Naive thymus-derived CD4-positive, alpha-beta T cell (primary cell): ENCODE results near the gene SNX15. TPM values are rescaled to one million over a fixed set of nuclear protein-coding genes. Genes with fewer than 3 reads are reported as not detected.

Experiments used
- ATAC-seq: fragments of 150-1000 bp; cut with Tn5 transposase; 2 replicates; pipeline ENCODE4 v1.10.0; 2021; ENCODE audit warnings: mild to moderate bottlenecking, moderate library complexity
- CTCF ChIA-PET: fragments of 350-600 bp; sonication (Branson Sonifier 250); formaldehyde crosslinking; loops from one replicate; lab custom pipeline; 2021; ENCODE audit warnings: antibody characterized with exemption; lab: Charles Lee
- POLR2A ChIA-PET: fragments of 350-600 bp; sonication (Branson Sonifier 250); formaldehyde crosslinking; loops from one replicate; lab custom pipeline; 2021; ENCODE audit warnings: antibody characterized with exemption, inconsistent platforms; lab: Charles Lee
- DNase-seq, 9 donors: peaks; one replicate each; pipeline versions ENCODE4 v3.0.0 to v3.0.0-alpha.2; 2020 to 2022; ENCODE audit warnings: mixed read lengths in 1 of 9
- H3K27ac ChIP-seq: one replicate; pipeline ENCODE4 v1.7.0; 2013; ENCODE audit warnings: mild to moderate bottlenecking, low read depth, low read length, moderate library complexity
- H3K27me3 ChIP-seq, 2 donors: one replicate each; pipeline ENCODE4 v1.7.0; 2013; ENCODE audit warnings: low read length in 2 of 2, mild to moderate bottlenecking in 2 of 2, moderate library complexity in 2 of 2; ENCODE audit not compliant: control insufficient read depth in 2 of 2, insufficient read depth in 2 of 2
- H3K36me3 ChIP-seq, 3 experiments: 1 replicate in 2 of 3; 2 replicates in 1 of 3; pipeline ENCODE4 v1.7.0; 2013; ENCODE audit warnings: low read length in 3 of 3, mild to moderate bottlenecking in 3 of 3, moderate library complexity in 1 of 3; ENCODE audit not compliant: insufficient read depth in 3 of 3, control insufficient read depth in 2 of 3
- H3K4me1 ChIP-seq, 2 donors: one replicate each; pipeline ENCODE4 v1.7.0; 2013; ENCODE audit warnings: low read length in 2 of 2, mild to moderate bottlenecking in 2 of 2, moderate library complexity in 1 of 2; ENCODE audit not compliant: control insufficient read depth in 2 of 2, insufficient read depth in 2 of 2
- H3K4me3 ChIP-seq: 2 replicates; pipeline ENCODE4 v1.7.0; 2013; ENCODE audit warnings: mild to moderate bottlenecking, low read length
- H3K9me3 ChIP-seq, 3 experiments: 1 replicate in 2 of 3; 2 replicates in 1 of 3; pipeline ENCODE4 v1.7.0; 2013; ENCODE audit warnings: low read length in 3 of 3; ENCODE audit not compliant: control insufficient read depth in 2 of 3
- H3K27ac Mint-ChIP-seq, 9 donors: one replicate each; pipeline ENCODE4 v1.8.0; 2020 to 2022; ENCODE audit warnings: mixed read lengths in 9 of 9, mild to moderate bottlenecking in 8 of 9, moderate library complexity in 5 of 9, inconsistent platforms in 2 of 9
- H3K27me3 Mint-ChIP-seq, 5 donors: one replicate each; pipeline ENCODE4 v1.8.0; 2021 to 2022; ENCODE audit warnings: mixed read lengths in 5 of 5, mild to moderate bottlenecking in 1 of 5
- H3K36me3 Mint-ChIP-seq, 5 donors: one replicate each; pipeline ENCODE4 v1.8.0; 2020 to 2022; ENCODE audit warnings: mixed read lengths in 5 of 5, mild to moderate bottlenecking in 3 of 5, inconsistent platforms in 1 of 5
- H3K4me1 Mint-ChIP-seq, 7 donors: one replicate each; pipeline ENCODE4 v1.8.0; 2020 to 2022; ENCODE audit warnings: mixed read lengths in 7 of 7, mild to moderate bottlenecking in 3 of 7, inconsistent platforms in 1 of 7
- H3K4me3 Mint-ChIP-seq, 10 donors: one replicate each; pipeline ENCODE4 v1.8.0; 2020 to 2022; ENCODE audit warnings: mild to moderate bottlenecking in 10 of 10, mixed read lengths in 10 of 10, moderate library complexity in 6 of 10, inconsistent platforms in 2 of 10
- H3K9me3 Mint-ChIP-seq, 11 donors: one replicate each; pipeline ENCODE4 v1.8.0; 2020 to 2022; ENCODE audit warnings: mixed read lengths in 11 of 11, mild to moderate bottlenecking in 4 of 11, inconsistent platforms in 1 of 11, moderate library complexity in 1 of 11
- intact Hi-C, 2 donors: fragments of 100-400 bp; cut with micrococcal nuclease; formaldehyde crosslinking; loops; one replicate each; pipeline ENCODE4 v1.15.1; 2023
- microRNA-seq: library from miRNA; unstranded; fragments of <30 nt; microRNA quantifications from one replicate; pipeline ENCODE4 v1.2.0, GENCODE V29; 2022; ENCODE audit warnings: borderline microRNAs expressed
- polyA plus RNA-seq, 2 donors: library from polyadenylated mRNA; unstranded; fragments of 300-500 nt; fragmentation: Illumina TruSeq; gene quantifications; one replicate each; pipeline ENCODE4 v1.2.3, GENCODE V29; 2021
- total RNA-seq, 6 experiments: library from RNA in 5 of 6; stranded (reverse) in 5 of 6; gene quantifications; 1 replicate in 5 of 6; 2 replicates in 1 of 6; pipeline ENCODE4 v1.2.3 and lab custom pipeline; 2021 to 2026

SNX15 gene
- total and polyA plus RNA-seq, 7 experiments from 2014 or later: 13.1 to 29.0 (median 17.6) TPM

DNA sequence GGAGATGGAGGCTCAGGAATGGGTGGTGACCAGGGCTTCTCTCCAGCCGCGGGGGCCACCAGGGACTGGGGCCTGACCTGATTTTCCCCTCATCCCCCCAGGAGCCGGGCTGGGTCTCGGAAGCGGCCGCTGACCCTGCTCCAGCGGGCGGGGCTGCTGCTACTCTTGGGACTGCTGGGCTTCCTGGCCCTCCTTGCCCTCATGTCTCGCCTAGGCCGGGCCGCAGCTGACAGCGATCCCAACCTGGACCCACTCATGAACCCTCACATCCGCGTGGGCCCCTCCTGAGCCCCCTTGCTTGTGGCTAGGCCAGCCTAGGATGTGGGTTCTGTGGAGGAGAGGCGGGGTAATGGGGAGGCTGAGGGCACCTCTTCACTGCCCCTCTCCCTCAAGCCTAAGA, 60.6 kb downstream of the SNX15 start:
- ATAC-seq (no peak), DNase-seq (no peak)
- peaks cover 0 to 4% (median 0%) of the 10 kb centered on the region in 5 donors for H3K27me3 Mint-ChIP-seq
- no peak overlapping the region for H3K4me3 Mint-ChIP-seq
- intact Hi-C loops: loop anchor here in 1 of 2 donors (10.0 kb wide), 1 partner anchor 243 kb away; the partner anchor contains the start of gene CDC42BPG
- no peaks in the 10 kb centered on the region for H3K9me3 ChIP-seq
- POLR2A ChIA-PET: interaction anchor here (3.2 kb wide), 1 partner anchor 34 kb away, joined by 22 read pairs; the partner anchor contains the start of genes FAU and MRPL49
- H3K4me1 Mint-ChIP-seq: peaks cover 20 to 33% (median 25%) of the 10 kb centered on the region in 7 donors
- H3K9me3 Mint-ChIP-seq: peaks cover 0 to 8% (median 0%) of the 10 kb centered on the region in 11 donors
- H3K27me3 ChIP-seq: no peaks in the 10 kb centered on the region
- H3K4me1 ChIP-seq: peaks cover 13 to 14% of the 10 kb centered on the region in 2 donors
- H3K36me3 ChIP-seq: peaks cover 0 to 43% (median 11%) of the 10 kb centered on the region in 3 experiments
- H3K27ac ChIP-seq: no peak overlapping the region
- CTCF ChIA-PET: no interaction called here
- peak overlapping the region in 1 of 9 donors; percentile 10 for H3K27ac Mint-ChIP-seq
- H3K4me3 ChIP-seq: no peak overlapping the region
- peaks cover 0 to 22% (median 17%) of the 10 kb centered on the region in 5 donors for H3K36me3 Mint-ChIP-seq

DNA sequence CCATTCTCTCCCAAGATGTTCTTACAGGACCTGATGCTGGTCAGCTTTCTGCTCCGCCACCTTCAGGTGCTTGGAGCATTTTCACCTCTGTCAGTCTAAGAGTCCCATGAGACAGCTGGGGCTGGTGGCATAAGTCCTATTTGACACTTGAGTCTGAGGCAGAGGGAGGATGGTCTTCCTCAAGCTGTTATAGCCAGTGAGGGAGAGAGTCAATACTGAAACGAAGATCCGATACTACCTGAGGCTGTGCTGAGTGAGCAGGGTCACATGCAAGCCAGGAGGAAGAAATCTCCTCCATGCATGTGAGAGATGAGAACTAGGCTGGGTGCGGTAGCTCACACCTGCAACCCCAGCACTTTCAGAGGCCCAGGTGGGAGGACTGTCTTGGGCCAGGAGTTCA, 62.4 kb downstream of the SNX15 start:
- ChIA-PET CTCF (interaction anchor here (1.2 to 1.3 kb wide), 2 partner anchors 24 to 29 kb away, joined by 3 to 4 read pairs; no protein-coding TSS in a partner anchor), POLR2A (interaction anchor here (0.8 to 1.4 kb wide), 2 partner anchors 14 to 27 kb away, joined by 3 to 4 read pairs; no protein-coding TSS in a partner anchor)
- Mint-ChIP-seq H3K9me3 (peaks cover 0 to 3% (median 0%) of the 10 kb centered on the region in 11 donors), H3K4me1 (peaks cover 7 to 15% (median 12%) of the 10 kb centered on the region in 7 donors), H3K27me3 (no peaks in the 10 kb centered on the region), H3K27ac (no peak overlapping the region), H3K36me3 (peaks cover 0 to 22% (median 12%) of the 10 kb centered on the region in 5 donors), H3K4me3 (no peak overlapping the region)
- H3K4me1 ChIP-seq: peaks cover 6 to 9% of the 10 kb centered on the region in 2 donors
- H3K27me3 ChIP-seq: no peaks in the 10 kb centered on the region
- H3K36me3 ChIP-seq: peaks cover 0 to 43% (median 11%) of the 10 kb centered on the region in 3 experiments
- DNase-seq (no peak), ATAC-seq (no peak)
- H3K4me3 ChIP-seq: no peak overlapping the region
- intact Hi-C loops: loop anchor here in 1 of 2 donors (10.0 kb wide), 1 partner anchor 245 kb away; the partner anchor contains the start of gene CDC42BPG
- no peaks in the 10 kb centered on the region for H3K9me3 ChIP-seq
- no peak overlapping the region for H3K27ac ChIP-seq

Small RNA genes within 50 kb of the gene (microRNA-seq; reads per million reads assigned to microRNA genes)
- not detected for gene MIR6879

Other genes starting within 250 kb of the SNX15 start
- gene SF1, start 248.9 kb upstream of the SNX15 start, total RNA-seq: 1,000 to 10,000 TPM in 2 of 5 experiments, 100 to 1,000 TPM in 3; 462 to 1,612 (median 904) TPM
- gene SF1, start 248.9 kb upstream of the SNX15 start, polyA plus RNA-seq: 100 to 1,000 TPM; 101 to 155 TPM
- gene MAP4K2, start 224.2 kb upstream of the SNX15 start, total RNA-seq: 100 to 1,000 TPM in 2 of 5 experiments, 10 to 100 TPM in 3; 75.2 to 130 (median 84.3) TPM
- 10 to 100 TPM; 40.7 to 63.0 TPM for gene MAP4K2, start 224.2 kb upstream of the SNX15 start, polyA plus RNA-seq
- 10 to 100 TPM; 25.7 to 46.4 (median 38.0) TPM for gene MEN1, start 216.9 kb upstream of the SNX15 start, total RNA-seq
- gene MEN1, start 216.9 kb upstream of the SNX15 start, polyA plus RNA-seq: 10 to 100 TPM; 33.8 to 54.9 TPM
- gene CDC42BPG, start 182.8 kb upstream of the SNX15 start, total RNA-seq: 1 to 10 TPM in 4 of 5 experiments, under 1 TPM in 1; 0.22 to 9.2 (median 8.1) TPM
- gene CDC42BPG, start 182.8 kb upstream of the SNX15 start, polyA plus RNA-seq: under 1 TPM; 0.27 to 0.47 TPM
- gene EHD1, start 148.8 kb upstream of the SNX15 start, total RNA-seq: 100 to 1,000 TPM; 124 to 263 (median 208) TPM
- gene EHD1, start 148.8 kb upstream of the SNX15 start, polyA plus RNA-seq: 100 to 1,000 TPM; 102 to 141 TPM
- 100 to 1,000 TPM in 1 of 5 experiments, 10 to 100 TPM in 4; 30.6 to 105 (median 36.2) TPM for gene ATG2A, start 110.2 kb upstream of the SNX15 start, total RNA-seq
- 1 to 10 TPM; 3.4 to 5.2 TPM for gene ATG2A, start 110.2 kb upstream of the SNX15 start, polyA plus RNA-seq
- gene PPP2R5B, start 102.8 kb upstream of the SNX15 start, total RNA-seq: 10 to 100 TPM; 11.9 to 19.1 (median 18.8) TPM
- gene PPP2R5B, start 102.8 kb upstream of the SNX15 start, polyA plus RNA-seq: 1 to 10 TPM; 4.5 to 7.5 TPM
- gene GPHA2, start 91.5 kb upstream of the SNX15 start, total RNA-seq: under 1 TPM in 1 of 5 experiments, not detected in 4; 0.48 TPM
- gene GPHA2, start 91.5 kb upstream of the SNX15 start, polyA plus RNA-seq: not detected
- gene MAJIN, start 55.3 kb upstream of the SNX15 start, total RNA-seq: 1 to 10 TPM in 1 of 5 experiments, under 1 TPM in 3, not detected in 1; 0.48 to 1.1 (median 0.85) TPM
- 1 to 10 TPM in 1 of 2 donors, not detected in 1; 1.2 TPM for gene MAJIN, start 55.3 kb upstream of the SNX15 start, polyA plus RNA-seq
- gene BATF2, start 30.5 kb upstream of the SNX15 start, total RNA-seq: under 1 TPM in 1 of 5 experiments, not detected in 4; 0.39 TPM
- not detected for gene BATF2, start 30.5 kb upstream of the SNX15 start, polyA plus RNA-seq
- 10 to 100 TPM; 22.6 to 60.8 (median 32.2) TPM for gene ARL2, start 13.3 kb upstream of the SNX15 start, total RNA-seq
- gene ARL2, start 13.3 kb upstream of the SNX15 start, polyA plus RNA-seq: 10 to 100 TPM; 90.0 to 96.1 TPM
- gene SAC3D1, start 13.8 kb downstream of the SNX15 start, total RNA-seq: 10 to 100 TPM in 1 of 5 experiments, 1 to 10 TPM in 4; 2.7 to 18.2 (median 8.6) TPM
- 10 to 100 TPM; 11.5 to 17.2 TPM for gene SAC3D1, start 13.8 kb downstream of the SNX15 start, polyA plus RNA-seq
- gene NAALADL1, start 31.1 kb downstream of the SNX15 start, total RNA-seq: 10 to 100 TPM; 12.2 to 23.4 (median 18.8) TPM
- gene NAALADL1, start 31.1 kb downstream of the SNX15 start, polyA plus RNA-seq: 10 to 100 TPM; 18.6 to 25.3 TPM
- gene CDCA5, start 56.6 kb downstream of the SNX15 start, total RNA-seq: 10 to 100 TPM in 1 of 5 experiments, 1 to 10 TPM in 1, under 1 TPM in 3; 0.56 to 68.1 (median 0.81) TPM
- under 1 TPM; 0.31 to 0.47 TPM for gene CDCA5, start 56.6 kb downstream of the SNX15 start, polyA plus RNA-seq
- 10 to 100 TPM; 29.9 to 53.0 (median 49.3) TPM for gene ZFPL1, start 56.8 kb downstream of the SNX15 start, total RNA-seq
- gene ZFPL1, start 56.8 kb downstream of the SNX15 start, polyA plus RNA-seq: 10 to 100 TPM; 24.2 to 30.9 TPM
- 100 to 1,000 TPM; 159 to 269 (median 256) TPM for gene VPS51, start 68.8 kb downstream of the SNX15 start, total RNA-seq
- gene VPS51, start 68.8 kb downstream of the SNX15 start, polyA plus RNA-seq: 100 to 1,000 TPM; 106 to 130 TPM
- gene TM7SF2, start 84.4 kb downstream of the SNX15 start, total RNA-seq: 10 to 100 TPM; 21.6 to 37.8 (median 30.8) TPM
- gene TM7SF2, start 84.4 kb downstream of the SNX15 start, polyA plus RNA-seq: 10 to 100 TPM; 15.0 to 21.1 TPM
- gene ZNHIT2, start 90.3 kb downstream of the SNX15 start, total RNA-seq: 10 to 100 TPM in 4 of 5 experiments, 1 to 10 TPM in 1; 9.9 to 18.2 (median 11.3) TPM
- 10 to 100 TPM; 29.9 to 35.6 TPM for gene ZNHIT2, start 90.3 kb downstream of the SNX15 start, polyA plus RNA-seq
- 1,000 to 10,000 TPM; 1,053 to 1,849 (median 1,722) TPM for gene FAU, start 94.7 kb downstream of the SNX15 start, total RNA-seq
- gene FAU, start 94.7 kb downstream of the SNX15 start, polyA plus RNA-seq: 1,000 to 10,000 TPM; 1,055 to 1,372 TPM
- gene MRPL49, start 94.9 kb downstream of the SNX15 start, total RNA-seq: 10 to 100 TPM; 38.1 to 65.5 (median 51.9) TPM
- 100 to 1,000 TPM in 1 of 2 donors, 10 to 100 TPM in 1; 93.7 to 102 TPM for gene MRPL49, start 94.9 kb downstream of the SNX15 start, polyA plus RNA-seq
- 10 to 100 TPM; 61.0 to 84.6 (median 67.9) TPM for gene SYVN1, start 107.1 kb downstream of the SNX15 start, total RNA-seq
- 10 to 100 TPM in 1 of 2 donors, 1 to 10 TPM in 1; 8.6 to 15.0 TPM for gene SYVN1, start 107.1 kb downstream of the SNX15 start, polyA plus RNA-seq
- not detected for gene SPDYC, start 142.8 kb downstream of the SNX15 start, total RNA-seq
- not detected for gene SPDYC, start 142.8 kb downstream of the SNX15 start, polyA plus RNA-seq
- gene CAPN1, start 154.5 kb downstream of the SNX15 start, total RNA-seq: 100 to 1,000 TPM in 3 of 5 experiments, 10 to 100 TPM in 2; 93.6 to 195 (median 130) TPM
- gene CAPN1, start 154.5 kb downstream of the SNX15 start, polyA plus RNA-seq: 10 to 100 TPM; 73.1 to 78.8 TPM
- 10 to 100 TPM; 13.4 to 51.6 (median 27.8) TPM for gene POLA2, start 234.5 kb downstream of the SNX15 start, total RNA-seq
- gene POLA2, start 234.5 kb downstream of the SNX15 start, polyA plus RNA-seq: 10 to 100 TPM in 1 of 2 donors, 1 to 10 TPM in 1; 9.0 to 12.9 TPM